PC-9 (cell line): ENCODE results near the gene NRIP1. TPM values are rescaled to one million over a fixed set of nuclear protein-coding genes. Genes with fewer than 3 reads are reported as not detected.

Experiments used
- BruUV-seq: library from RNA; stranded (reverse); fragments of 400-500 nt; replicated peaks from 2 replicates; lab custom pipeline; 2021; lab: Mats Ljungman, UMichigan
- CTCF ChIA-PET: fragments of 300-600 bp; sonication (Branson Sonifier 250); formaldehyde crosslinking; loops from one replicate; lab custom pipeline; 2022; ENCODE audit warnings: antibody characterized with exemption; lab: Charles Lee
- POLR2A ChIA-PET: fragments of 300-600 bp; sonication (Branson Sonifier 250); formaldehyde crosslinking; loops from one replicate; lab custom pipeline; 2022; ENCODE audit warnings: antibody characterized with exemption; ENCODE audit not compliant: unreplicated experiment; lab: Charles Lee
- DNase-seq, 2 experiments: peaks; one replicate each; pipeline versions ENCODE4 v3.0.0 to v3.0.0-alpha.2; 2015 to 2022; ENCODE audit warnings: mixed read lengths in 1 of 2
- H2AFZ ChIP-seq: fragments of 200-600 bp; sonication (generic); 2 replicates; pipeline ENCODE4 v1.8.1; 2017; ENCODE audit warnings: antibody characterized with exemption
- H3F3A ChIP-seq: fragments of 200-600 bp; sonication (generic); 2 replicates; pipeline ENCODE4 v1.8.1; 2017; ENCODE audit warnings: antibody characterized with exemption, mild to moderate bottlenecking, low read depth; ENCODE audit not compliant: insufficient read depth
- H3K27ac ChIP-seq: fragments of 200-600 bp; sonication (generic); 2 replicates; pipeline ENCODE4 v1.6.1; 2016; ENCODE audit warnings: mixed run types
- H3K27me3 ChIP-seq: fragments of 200-600 bp; sonication (generic); 2 replicates; pipeline ENCODE4 v1.6.1; 2016; ENCODE audit warnings: low read depth, mixed run types; ENCODE audit not compliant: insufficient read depth
- H3K36me3 ChIP-seq: fragments of 200-600 bp; sonication (generic); 2 replicates; pipeline ENCODE4 v1.6.1; 2016; ENCODE audit warnings: low read depth, mixed run types
- H3K4me1 ChIP-seq: fragments of 200-600 bp; sonication (generic); replicated peaks from 2 replicates; pipeline ENCODE4 v1.6.1; 2016; ENCODE audit warnings: mixed run types; ENCODE audit not compliant: insufficient read depth
- H3K4me2 ChIP-seq: fragments of 200-600 bp; sonication (generic); 2 replicates; pipeline ENCODE4 v1.6.1; 2017; ENCODE audit warnings: mixed run types
- H3K4me3 ChIP-seq: fragments of 200-600 bp; sonication (generic); 2 replicates; pipeline ENCODE4 v1.6.1; 2016; ENCODE audit warnings: mixed run types
- H3K79me2 ChIP-seq: fragments of 200-600 bp; sonication (generic); 2 replicates; pipeline ENCODE4 v1.6.1; 2017; ENCODE audit warnings: low read depth, mixed run types
- H3K9me2 ChIP-seq: fragments of 200-600 bp; sonication (generic); 2 replicates; pipeline ENCODE4 v1.8.1; 2017; ENCODE audit warnings: mild to moderate bottlenecking; ENCODE audit not compliant: insufficient read depth
- H3K9me3 ChIP-seq: fragments of 200-600 bp; sonication (generic); 2 replicates; pipeline ENCODE4 v1.8.1; 2016; ENCODE audit warnings: low read depth; ENCODE audit not compliant: insufficient read depth
- H4K20me1 ChIP-seq: fragments of 200-600 bp; sonication (generic); 2 replicates; pipeline ENCODE4 v1.8.1; 2017; ENCODE audit not compliant: insufficient read depth
- CTCF ChIP-seq: fragments of 200-600 bp; sonication (generic); conservative IDR thresholded peaks from 2 replicates; pipeline ENCODE4 v1.6.1; 2017; ENCODE audit warnings: mixed run types, antibody characterized with exemption, mild to moderate bottlenecking, moderate library complexity
- EZH2 ChIP-seq: fragments of 200-600 bp; sonication (generic); IDR thresholded peaks from 2 replicates; pipeline ENCODE4 v1.8.0; 2017; ENCODE audit warnings: antibody characterized with exemption, low read depth
- intact Hi-C: fragments of 100-400 bp; cut with micrococcal nuclease; formaldehyde crosslinking; loops from one replicate; pipeline ENCODE4 v1.10.0; 2022; ENCODE audit not compliant: unreplicated experiment
- total RNA-seq: library from RNA; stranded (reverse); gene quantifications from 2 replicates; pipeline ENCODE4 v1.2.3, GENCODE V29; 2021

Gene NRIP1
- total RNA-seq, 1 experiment from 2014 or later, result 33.0 TPM

DNA sequence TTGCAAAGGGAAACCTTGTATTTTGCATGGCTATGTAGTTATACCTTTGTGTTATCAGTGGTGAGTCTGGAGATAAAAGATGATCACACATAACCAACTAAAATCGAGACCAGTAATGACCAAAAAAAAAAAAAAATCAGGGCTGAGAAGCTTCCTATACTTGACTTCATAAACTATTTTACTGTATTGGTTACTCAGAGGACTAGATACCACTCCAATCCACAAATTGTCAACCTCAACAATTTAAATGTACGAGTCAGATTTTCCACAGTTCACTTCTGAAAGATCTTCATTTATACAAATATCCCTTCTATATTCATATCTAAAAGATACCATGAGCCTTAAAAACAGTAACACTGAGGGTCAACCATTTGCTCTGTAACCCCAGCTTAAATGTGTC, 71.7 kb downstream of the NRIP1 start:
- peaks cover 92% of the 10 kb centered on the region for H3K79me2 ChIP-seq
- no peaks in the 10 kb centered on the region for H3K4me1 ChIP-seq
- H3K9me2 ChIP-seq, result no peaks in the 10 kb centered on the region
- DNase-seq, result no peak
- no peaks in the 10 kb centered on the region for H3K9me3 ChIP-seq
- H3K4me3 ChIP-seq, result no peak overlapping the region
- BruUV-seq, result no TSS peak
- POLR2A ChIA-PET, result no interaction called here
- H3K27ac ChIP-seq, result no peak overlapping the region
- TF ChIP-seq CTCF, result no peak
- no peak for TF ChIP-seq EZH2
- intact Hi-C loops, result no loop called here
- H3K36me3 ChIP-seq, result peaks cover 11% of the 10 kb centered on the region
- no peak overlapping the region for H3K4me2 ChIP-seq
- peaks cover 14% of the 10 kb centered on the region; the same call in 1 of the 2 replicates for H4K20me1 ChIP-seq
- H3F3A ChIP-seq, result peaks cover 8% of the 10 kb centered on the region; the same call in 1 of the 2 replicates
- no peaks in the 10 kb centered on the region for H3K27me3 ChIP-seq
- CTCF ChIA-PET, result no interaction called here
- H2AFZ ChIP-seq, result no peak overlapping the region

GRCh38 chr21:14991957-14992356, 72.8 kb downstream of the NRIP1 start:
- peaks cover 10% of the 10 kb centered on the region; the same call in 1 of the 2 replicates for H3K36me3 ChIP-seq
- peaks cover 94% of the 10 kb centered on the region for H3K79me2 ChIP-seq
- TF ChIP-seq EZH2, result no peak
- no peak for TF ChIP-seq CTCF
- no peaks in the 10 kb centered on the region for H3K27me3 ChIP-seq
- DNase-seq, result no peak
- no peak overlapping the region for H2AFZ ChIP-seq
- no peak overlapping the region for H3K27ac ChIP-seq
- intact Hi-C loops, result no loop called here
- H4K20me1 ChIP-seq, result peaks cover 14% of the 10 kb centered on the region; the same call in 1 of the 2 replicates
- peaks cover 7% of the 10 kb centered on the region; the same call in 1 of the 2 replicates for H3F3A ChIP-seq
- no peak overlapping the region for H3K4me3 ChIP-seq
- CTCF ChIA-PET, result no interaction called here
- no peaks in the 10 kb centered on the region for H3K9me3 ChIP-seq
- no peaks in the 10 kb centered on the region for H3K9me2 ChIP-seq
- no TSS peak for BruUV-seq
- H3K4me1 ChIP-seq, result no peaks in the 10 kb centered on the region
- H3K4me2 ChIP-seq, result no peak overlapping the region
- POLR2A ChIA-PET, result no interaction called here

DNA sequence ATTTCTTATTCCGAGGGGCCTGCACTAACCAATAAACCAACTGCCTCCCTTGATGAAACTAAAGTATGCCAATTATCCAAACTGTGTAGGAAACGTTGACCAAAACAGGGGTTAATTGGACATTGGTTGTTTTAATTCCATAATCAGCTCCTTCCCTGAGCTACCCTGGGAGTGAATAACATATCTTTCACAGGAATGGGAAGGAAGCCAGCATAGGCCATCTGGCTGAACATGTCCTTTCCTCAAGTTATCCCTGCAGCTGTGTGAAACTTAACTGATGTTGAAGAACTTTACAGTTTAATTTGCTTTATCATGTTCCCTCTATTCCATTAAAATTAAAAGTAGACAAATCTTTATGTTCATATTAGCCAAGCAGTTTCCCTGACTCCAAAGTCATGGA, 75.4 kb downstream of the NRIP1 start:
- Histone ChIP-seq H3K4me2 (no peak overlapping the region), H3K36me3 (peaks cover 22% of the 10 kb centered on the region), H3K27ac (no peak overlapping the region), H3K9me2 (no peaks in the 10 kb centered on the region), H4K20me1 (peaks cover 9% of the 10 kb centered on the region; the same call in 1 of the 2 replicates), H3F3A (peaks cover 10% of the 10 kb centered on the region; the same call in 1 of the 2 replicates), H3K9me3 (no peaks in the 10 kb centered on the region), H3K4me3 (no peak overlapping the region), H3K4me1 (no peaks in the 10 kb centered on the region), H3K27me3 (no peaks in the 10 kb centered on the region), H3K79me2 (peaks cover 97% of the 10 kb centered on the region), H2AFZ (no peak overlapping the region)
- ChIA-PET CTCF (no interaction called here), POLR2A (no interaction called here)
- TF ChIP-seq CTCF (no peak), EZH2 (no peak)
- no peak for DNase-seq
- intact Hi-C loops, result no loop called here
- no TSS peak for BruUV-seq
